HL-60 (cell line): ENCODE data around the gene ADD1.

Experiments
- GABPA ChIP-seq: IDR thresholded peaks from 2 replicates; pipeline ENCODE4 v1.6.1; 2012; ENCODE audit warnings: low read depth
- POLR2AphosphoS5 ChIP-seq: IDR thresholded peaks from 2 replicates; pipeline ENCODE4 v1.6.1; 2012; ENCODE audit warnings: low read depth
- SPI1 ChIP-seq: IDR thresholded peaks from 2 replicates; pipeline ENCODE4 v1.6.1; 2012; ENCODE audit warnings: low read depth, mild to moderate bottlenecking, borderline replicate concordance
- TF ChIP-seq, protein P1 (sequence below): IDR thresholded peaks from one replicate; pipeline ENCODE4 v1.5.1; 2011; ENCODE audit warnings: low read length, control low read depth, inconsistent platforms; ENCODE audit not compliant: insufficient read depth
- TF ChIP-seq, protein P2 (sequence below): IDR thresholded peaks from 2 replicates; pipeline ENCODE4 v1.6.1; 2012; ENCODE audit warnings: low read depth; ENCODE audit not compliant: insufficient replicate concordance

DNA sequence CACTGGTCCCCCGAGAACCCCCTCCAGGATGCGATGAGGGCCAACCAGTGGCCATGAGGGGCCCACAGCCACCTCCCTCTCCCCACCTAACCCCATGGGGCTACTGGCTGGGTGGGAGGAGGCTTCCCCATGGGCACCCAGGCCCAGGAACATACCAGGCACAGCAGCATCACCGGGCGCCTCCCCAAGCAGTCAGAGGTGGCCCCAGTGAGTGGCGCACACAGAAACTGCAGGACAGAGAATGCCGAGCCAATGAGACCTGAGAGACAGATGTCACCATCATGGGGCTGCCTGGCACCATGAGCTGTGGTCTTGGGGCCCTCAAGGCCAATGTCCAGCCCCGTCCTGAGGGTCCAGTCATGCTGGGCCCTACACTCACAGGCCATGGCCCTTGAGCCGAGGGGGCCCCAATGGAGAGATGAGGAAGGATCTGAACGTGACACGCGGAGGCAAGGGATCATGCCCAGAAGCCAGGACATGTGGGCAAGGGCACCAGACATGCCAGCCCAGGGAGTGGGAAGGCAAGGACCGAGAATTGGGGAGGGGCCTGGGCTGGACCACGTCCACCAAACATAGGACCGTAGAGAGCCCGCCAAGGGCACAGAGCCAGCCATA is 89.4 kb downstream of the ADD1 start:
- TF ChIP-seq POLR2AphosphoS5 (no peak; the same call in 1 of the 2 replicates), SPI1 (no peak), GABPA (no peak)
- TF ChIP-seq, protein P1, sequence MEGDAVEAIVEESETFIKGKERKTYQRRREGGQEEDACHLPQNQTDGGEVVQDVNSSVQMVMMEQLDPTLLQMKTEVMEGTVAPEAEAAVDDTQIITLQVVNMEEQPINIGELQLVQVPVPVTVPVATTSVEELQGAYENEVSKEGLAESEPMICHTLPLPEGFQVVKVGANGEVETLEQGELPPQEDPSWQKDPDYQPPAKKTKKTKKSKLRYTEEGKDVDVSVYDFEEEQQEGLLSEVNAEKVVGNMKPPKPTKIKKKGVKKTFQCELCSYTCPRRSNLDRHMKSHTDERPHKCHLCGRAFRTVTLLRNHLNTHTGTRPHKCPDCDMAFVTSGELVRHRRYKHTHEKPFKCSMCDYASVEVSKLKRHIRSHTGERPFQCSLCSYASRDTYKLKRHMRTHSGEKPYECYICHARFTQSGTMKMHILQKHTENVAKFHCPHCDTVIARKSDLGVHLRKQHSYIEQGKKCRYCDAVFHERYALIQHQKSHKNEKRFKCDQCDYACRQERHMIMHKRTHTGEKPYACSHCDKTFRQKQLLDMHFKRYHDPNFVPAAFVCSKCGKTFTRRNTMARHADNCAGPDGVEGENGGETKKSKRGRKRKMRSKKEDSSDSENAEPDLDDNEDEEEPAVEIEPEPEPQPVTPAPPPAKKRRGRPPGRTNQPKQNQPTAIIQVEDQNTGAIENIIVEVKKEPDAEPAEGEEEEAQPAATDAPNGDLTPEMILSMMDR = no peak
- TF ChIP-seq, protein P2, sequence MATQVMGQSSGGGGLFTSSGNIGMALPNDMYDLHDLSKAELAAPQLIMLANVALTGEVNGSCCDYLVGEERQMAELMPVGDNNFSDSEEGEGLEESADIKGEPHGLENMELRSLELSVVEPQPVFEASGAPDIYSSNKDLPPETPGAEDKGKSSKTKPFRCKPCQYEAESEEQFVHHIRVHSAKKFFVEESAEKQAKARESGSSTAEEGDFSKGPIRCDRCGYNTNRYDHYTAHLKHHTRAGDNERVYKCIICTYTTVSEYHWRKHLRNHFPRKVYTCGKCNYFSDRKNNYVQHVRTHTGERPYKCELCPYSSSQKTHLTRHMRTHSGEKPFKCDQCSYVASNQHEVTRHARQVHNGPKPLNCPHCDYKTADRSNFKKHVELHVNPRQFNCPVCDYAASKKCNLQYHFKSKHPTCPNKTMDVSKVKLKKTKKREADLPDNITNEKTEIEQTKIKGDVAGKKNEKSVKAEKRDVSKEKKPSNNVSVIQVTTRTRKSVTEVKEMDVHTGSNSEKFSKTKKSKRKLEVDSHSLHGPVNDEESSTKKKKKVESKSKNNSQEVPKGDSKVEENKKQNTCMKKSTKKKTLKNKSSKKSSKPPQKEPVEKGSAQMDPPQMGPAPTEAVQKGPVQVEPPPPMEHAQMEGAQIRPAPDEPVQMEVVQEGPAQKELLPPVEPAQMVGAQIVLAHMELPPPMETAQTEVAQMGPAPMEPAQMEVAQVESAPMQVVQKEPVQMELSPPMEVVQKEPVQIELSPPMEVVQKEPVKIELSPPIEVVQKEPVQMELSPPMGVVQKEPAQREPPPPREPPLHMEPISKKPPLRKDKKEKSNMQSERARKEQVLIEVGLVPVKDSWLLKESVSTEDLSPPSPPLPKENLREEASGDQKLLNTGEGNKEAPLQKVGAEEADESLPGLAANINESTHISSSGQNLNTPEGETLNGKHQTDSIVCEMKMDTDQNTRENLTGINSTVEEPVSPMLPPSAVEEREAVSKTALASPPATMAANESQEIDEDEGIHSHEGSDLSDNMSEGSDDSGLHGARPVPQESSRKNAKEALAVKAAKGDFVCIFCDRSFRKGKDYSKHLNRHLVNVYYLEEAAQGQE = no peak
